IMR-90 (cell line): ENCODE results near the gene STAT1. TPM values are rescaled to one million over a fixed set of nuclear protein-coding genes. Genes with fewer than 3 reads are reported as not detected.
"Not testable (repeated sequence)": the region's sequence is repeated elsewhere in the genome, so short reads cannot be mapped to it uniquely, and the experiment has no call there.

ENCODE experiments used
- ATAC-seq: fragments of 200-7000 bp; cut with Tn5 transposase; 2 replicates; pipeline ENCODE4 v1.9.1; 2020; ENCODE audit warnings: low read depth, mild to moderate bottlenecking, moderate library complexity
- BruUV-seq: library from RNA; stranded (reverse); fragments of 400-500 nt; replicated peaks from 2 replicates; lab custom pipeline; 2021; lab: Mats Ljungman, UMichigan
- CTCF ChIA-PET: fragments of 300-600 bp; formaldehyde crosslinking; extraction: SDS; loops from one replicate; lab custom pipeline; 2021; ENCODE audit warnings: antibody characterized with exemption; lab: Yijun Ruan, JAX
- POLR2A ChIA-PET: fragments of 300-600 bp; sonication (Branson Sonifier 250); formaldehyde crosslinking; loops from one replicate; lab custom pipeline; 2022; ENCODE audit warnings: antibody characterized with exemption; ENCODE audit not compliant: unreplicated experiment; lab: Charles Lee
- DNase-seq: peaks from one replicate; pipeline ENCODE4 v3.0.0; 2013
- H2AFZ ChIP-seq: replicated peaks from 2 replicates; pipeline ENCODE3; 2013; ENCODE audit warnings: low read length, mild to moderate bottlenecking; ENCODE audit not compliant: poor library complexity
- H2AK5ac ChIP-seq: 2 replicates; pipeline ENCODE4 v1.6.1; 2013; ENCODE audit warnings: low read depth, low read length, inconsistent platforms
- H2AK9ac ChIP-seq: replicated peaks from 2 replicates; pipeline ENCODE3; 2013; ENCODE audit warnings: mild to moderate bottlenecking, low read depth, low read length, moderate library complexity; ENCODE audit not compliant: poor library complexity
- H2BK120ac ChIP-seq: 2 replicates; pipeline ENCODE4 v1.6.1; 2013; ENCODE audit warnings: low read depth, low read length, inconsistent platforms
- H2BK15ac ChIP-seq: 3 replicates; pipeline ENCODE4 v1.6.1; 2013; ENCODE audit warnings: low read depth, low read length, inconsistent platforms
- H2BK20ac ChIP-seq: 2 replicates; pipeline ENCODE4 v1.6.1; 2013; ENCODE audit warnings: low read depth, mild to moderate bottlenecking, inconsistent platforms, low read length, moderate library complexity
- H2BK5ac ChIP-seq: 2 replicates; pipeline ENCODE4 v1.6.1; 2013; ENCODE audit warnings: mild to moderate bottlenecking, low read depth, low read length, inconsistent platforms; ENCODE audit not compliant: poor library complexity, severe bottlenecking
- H3K14ac ChIP-seq: replicated peaks from 2 replicates; pipeline ENCODE4 v1.6.1; 2013; ENCODE audit warnings: low read depth, low read length, inconsistent platforms
- H3K18ac ChIP-seq: 2 replicates; pipeline ENCODE4 v1.6.1; 2013; ENCODE audit warnings: low read depth, low read length, control low read depth
- H3K23ac ChIP-seq: 2 replicates; pipeline ENCODE4 v1.6.1; 2013; ENCODE audit warnings: low read depth, low read length, inconsistent platforms
- H3K27ac ChIP-seq: 2 replicates; pipeline ENCODE4 v1.5.1; 2013; ENCODE audit warnings: mild to moderate bottlenecking, control low read depth, low read length; ENCODE audit not compliant: insufficient read depth
- H3K27me3 ChIP-seq: 2 replicates; pipeline ENCODE4 v1.6.1; 2013; ENCODE audit warnings: low read length; ENCODE audit not compliant: control insufficient read depth, insufficient read depth
- H3K36me3 ChIP-seq: 2 replicates; pipeline ENCODE4 v1.6.1; 2013; ENCODE audit warnings: low read length, mixed read lengths; ENCODE audit not compliant: control insufficient read depth, insufficient read depth
- H3K4ac ChIP-seq: 2 replicates; pipeline ENCODE4 v1.6.1; 2013; ENCODE audit warnings: low read depth, low read length, inconsistent platforms
- H3K4me1 ChIP-seq: 2 replicates; pipeline ENCODE4 v1.6.1; 2013; ENCODE audit warnings: low read length, mixed read lengths; ENCODE audit not compliant: control insufficient read depth, insufficient read depth
- H3K4me2 ChIP-seq: 2 replicates; pipeline ENCODE4 v1.6.1; 2013; ENCODE audit warnings: low read depth, mild to moderate bottlenecking, control low read depth, low read length, moderate library complexity
- H3K4me3 ChIP-seq: 2 replicates; pipeline ENCODE4 v1.5.1; 2013; ENCODE audit warnings: low read depth, mild to moderate bottlenecking, control low read depth, low read length, moderate library complexity; ENCODE audit not compliant: insufficient read depth
- H3K56ac ChIP-seq: 2 replicates; pipeline ENCODE4 v1.6.1; 2013; ENCODE audit warnings: low read length, inconsistent platforms; ENCODE audit not compliant: insufficient read depth; ENCODE audit errors: extremely low read depth
- H3K79me1 ChIP-seq, 2 experiments: 2 replicates each; pipeline ENCODE4 v1.6.1; 2013; ENCODE audit warnings: low read length in 2 of 2, inconsistent platforms in 1 of 2, low read depth in 1 of 2
- H3K9ac ChIP-seq: 2 replicates; pipeline ENCODE4 v1.6.1; 2013; ENCODE audit warnings: low read depth, low read length, control low read depth
- H3K9me1 ChIP-seq: 2 replicates; pipeline ENCODE4 v1.6.1; 2013; ENCODE audit warnings: low read length, inconsistent platforms; ENCODE audit not compliant: insufficient read depth
- H3K9me3 ChIP-seq: 2 replicates; pipeline ENCODE4 v1.6.1; 2013; ENCODE audit warnings: low read length; ENCODE audit not compliant: control insufficient read depth, insufficient read depth
- H4K20me1 ChIP-seq: 2 replicates; pipeline ENCODE4 v1.6.1; 2013; ENCODE audit warnings: low read length, inconsistent platforms; ENCODE audit not compliant: insufficient read depth
- H4K5ac ChIP-seq: 2 replicates; pipeline ENCODE4 v1.6.1; 2013; ENCODE audit warnings: mild to moderate bottlenecking, low read depth, low read length, control low read depth
- H4K8ac ChIP-seq, 2 experiments: 2 replicates each; pipeline ENCODE4 v1.6.1; 2013; ENCODE audit warnings: low read depth in 2 of 2, low read length in 2 of 2, control low read depth in 1 of 2, inconsistent platforms in 1 of 2
- H4K91ac ChIP-seq: 2 replicates; pipeline ENCODE4 v1.6.1; 2013; ENCODE audit warnings: low read depth, low read length, inconsistent platforms; ENCODE audit not compliant: insufficient read depth
- POLR2A ChIP-seq: IDR thresholded peaks from 2 replicates; pipeline ENCODE4 v1.6.1; 2012; ENCODE audit warnings: mild to moderate bottlenecking, low read depth, low read length
- WGBS, 2 experiments: methylation state at CpG; one replicate each; pipeline versions ENCODE4 v1.1.5 to v1.1.7; 2013; ENCODE audit warnings: missing lambda C conversion rate in 2 of 2; ENCODE audit not compliant: insufficient read length in 1 of 2; ENCODE audit errors: extremely low coverage in 2 of 2; 5-methylcytosine and 5-hydroxymethylcytosine counted together
- dilution Hi-C: fragments of 300-500 bp; cut with HindIII; formaldehyde crosslinking; loops from one replicate; pipeline ENCODE4 v1.14.3; 2018; ENCODE audit warnings: low sequenced_read_pairs; ENCODE audit not compliant: unreplicated experiment
- in situ Hi-C: fragments of 300-500 bp; cut with MboI; formaldehyde crosslinking; loops from 3 replicates; pipeline ENCODE4 v1.14.3; 2019; ENCODE audit warnings: low sequenced_read_pairs, inconsistent platforms, mixed read lengths
- intact Hi-C: fragments of 100-400 bp; cut with micrococcal nuclease; formaldehyde crosslinking; loops from 2 replicates; pipeline ENCODE4 v1.10.0; 2022
- polyA plus RNA-seq, 3 experiments: library from polyadenylated mRNA; depleted of rRNA; stranded (reverse); fragments of >200 nt; gene quantifications; 2 replicates each; pipeline ENCODE4 v1.2.3, GENCODE V29; 2012; ENCODE audit warnings: low replicate concordance in 1 of 3
- total RNA-seq: library from RNA; depleted of rRNA; stranded (reverse); fragments of >200 nt; gene quantifications from 2 replicates; pipeline ENCODE4 v1.2.3, GENCODE V29; 2012

The STAT1 gene
- total and polyA plus RNA-seq, 2 of the 4 experiments (the other 2 are of a cell fraction), result 43.2 to 67.9 TPM

GRCh38 chr2:190961117-190961516, 52.9 kb downstream of the STAT1 start:
- H3K9me3 ChIP-seq, H3K14ac ChIP-seq, H4K8ac ChIP-seq, CTCF ChIA-PET, H3K4me3 ChIP-seq, H3K27ac ChIP-seq, H4K91ac ChIP-seq, dilution Hi-C loops, ATAC-seq, H2BK20ac ChIP-seq, H3K9me1 ChIP-seq, H3K9ac ChIP-seq, H3K18ac ChIP-seq, H2BK15ac ChIP-seq, H3K4me1 ChIP-seq, H4K5ac ChIP-seq, H2AK5ac ChIP-seq, intact Hi-C loops, H3K4me2 ChIP-seq, H2BK120ac ChIP-seq, BruUV-seq, H3K56ac ChIP-seq, H3K79me1 ChIP-seq, H3K27me3 ChIP-seq, H2AFZ ChIP-seq, in situ Hi-C loops, H3K4ac ChIP-seq, DNase-seq, H2BK5ac ChIP-seq, H3K23ac ChIP-seq, H2AK9ac ChIP-seq, H4K20me1 ChIP-seq: not testable (repeated sequence)
- TF ChIP-seq POLR2A, result 0 out of 2 replicates have a peak, but pooled peaks have one; percentile 3
- peaks cover 16% of the 10 kb centered on the region for H3K36me3 ChIP-seq
- POLR2A ChIA-PET, result interaction anchor here (0.5 kb wide), 1 partner anchor 318 kb away, joined by 3 read pairs; no protein-coding TSS in a partner anchor
- no CpG with 5 or more reads among the region's 5 CpGs for WGBS, 2 experiments
